Activated T-helper 1 cell treated with Interleukin-2 at 50 U/mL for 16 hours (primary cell): ENCODE measurements around the gene PCDHB2.
"Not testable (repeated sequence)": the region's sequence is repeated elsewhere in the genome, so short reads cannot be mapped to it uniquely, and the experiment has no call there.

Source experiments
- DNase-seq: peaks from one replicate; pipeline ENCODE4 v3.0.0-alpha.2; 2020; ENCODE audit warnings: low read depth

PCDHB2 gene

DNA sequence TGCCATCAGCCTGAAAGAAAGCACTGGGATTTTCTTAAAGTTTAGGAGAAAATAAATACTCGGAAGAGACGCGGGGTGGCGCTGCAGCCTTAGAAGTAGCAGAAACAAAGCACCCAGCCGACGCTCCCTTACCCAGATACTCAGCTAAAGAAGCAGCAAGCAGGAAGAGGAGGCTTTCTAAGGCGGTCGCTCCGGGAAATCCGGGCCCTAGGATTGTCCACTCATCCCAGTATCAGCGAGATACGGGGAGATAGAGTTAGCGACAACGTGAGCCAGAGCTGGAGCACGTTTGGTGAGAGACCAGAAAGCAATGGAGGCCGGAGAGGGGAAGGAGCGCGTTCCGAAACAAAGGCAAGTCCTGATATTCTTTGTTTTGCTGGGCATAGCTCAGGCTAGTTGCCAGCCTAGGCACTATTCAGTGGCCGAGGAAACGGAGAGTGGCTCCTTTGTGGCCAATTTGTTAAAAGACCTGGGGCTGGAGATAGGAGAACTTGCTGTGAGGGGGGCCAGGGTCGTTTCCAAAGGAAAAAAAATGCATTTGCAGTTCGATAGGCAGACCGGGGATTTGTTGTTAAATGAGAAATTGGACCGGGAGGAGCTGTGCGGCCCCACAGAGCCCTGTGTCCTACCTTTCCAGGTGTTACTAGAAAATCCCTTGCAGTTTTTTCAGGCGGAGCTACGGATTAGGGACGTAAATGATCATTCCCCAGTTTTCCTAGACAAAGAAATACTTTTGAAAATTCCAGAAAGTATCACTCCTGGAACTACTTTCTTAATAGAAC lies at the start of gene PCDHB2:
Gene PCDHB2, plus strand, starts transcription at position 135 of the 782 bp plus-strand sequence. Its CDS starts 176 bp downstream, at position 311.
- no peak for DNase-seq

DNA sequence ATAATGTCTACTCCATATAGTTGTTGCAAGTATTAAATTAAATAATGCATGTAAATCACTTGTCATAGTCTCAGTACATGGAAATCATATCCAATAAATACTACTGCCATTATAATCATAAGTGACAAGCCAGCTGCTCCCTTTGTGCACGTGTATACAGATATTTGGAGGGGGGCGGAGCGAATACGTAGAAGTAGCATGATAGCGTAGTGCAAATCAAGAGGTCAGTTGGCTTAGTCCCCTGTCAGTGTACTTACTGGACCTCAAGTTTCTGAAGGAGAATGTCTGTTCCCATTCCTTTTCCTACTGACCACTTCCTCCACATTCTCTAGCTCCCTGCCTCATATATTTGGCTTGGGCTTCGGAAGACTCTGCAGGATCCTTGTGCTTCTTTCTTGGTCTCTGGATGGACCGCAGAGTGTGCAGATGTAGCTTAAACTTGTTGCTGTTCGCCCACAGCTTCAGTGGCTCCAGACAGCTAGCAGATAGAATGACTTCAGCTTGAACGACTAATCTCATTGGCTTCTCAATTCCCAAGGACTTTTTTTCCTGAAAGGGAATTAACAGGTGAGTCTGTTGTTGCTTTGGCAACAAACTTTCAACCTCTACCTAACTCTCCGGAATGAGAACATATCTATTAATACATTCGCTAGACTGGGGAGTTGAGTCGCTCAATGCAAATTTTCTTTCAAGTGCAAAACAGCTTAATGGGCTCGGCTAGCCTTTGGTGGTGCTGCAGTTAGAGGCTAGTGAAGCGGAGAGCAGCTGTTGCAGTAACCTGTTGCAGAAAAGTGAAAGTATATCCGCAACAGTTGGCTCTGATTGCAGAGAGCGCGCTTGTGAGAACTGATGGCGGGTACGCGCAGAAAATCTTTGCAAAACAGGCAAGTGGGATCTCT lies 43.5 kb upstream of the PCDHB2 start, which contains the start of gene PCDHB1:
Gene PCDHB1, plus strand, starts transcription at position 753 of the 899 bp plus-strand sequence. Its CDS starts 97 bp downstream, at position 850.
- no peak for DNase-seq

DNA sequence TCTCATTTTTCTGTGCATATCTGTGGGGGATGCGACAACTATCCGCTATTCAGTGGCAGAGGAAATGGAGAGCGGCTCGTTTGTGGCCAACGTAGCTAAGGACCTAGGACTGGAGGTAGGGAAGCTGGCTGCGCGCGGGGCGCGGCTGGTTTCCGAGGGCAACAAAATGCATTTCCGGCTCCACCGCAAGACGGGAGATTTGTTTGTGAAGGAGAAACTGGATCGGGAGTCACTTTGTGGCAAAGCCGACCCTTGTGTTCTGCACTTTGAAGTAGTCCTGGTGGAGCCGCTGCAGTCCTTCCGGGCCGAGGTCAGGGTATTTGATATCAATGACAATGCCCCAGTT lies 42.9 kb upstream of the PCDHB2 start:
- no peak for DNase-seq

DNA sequence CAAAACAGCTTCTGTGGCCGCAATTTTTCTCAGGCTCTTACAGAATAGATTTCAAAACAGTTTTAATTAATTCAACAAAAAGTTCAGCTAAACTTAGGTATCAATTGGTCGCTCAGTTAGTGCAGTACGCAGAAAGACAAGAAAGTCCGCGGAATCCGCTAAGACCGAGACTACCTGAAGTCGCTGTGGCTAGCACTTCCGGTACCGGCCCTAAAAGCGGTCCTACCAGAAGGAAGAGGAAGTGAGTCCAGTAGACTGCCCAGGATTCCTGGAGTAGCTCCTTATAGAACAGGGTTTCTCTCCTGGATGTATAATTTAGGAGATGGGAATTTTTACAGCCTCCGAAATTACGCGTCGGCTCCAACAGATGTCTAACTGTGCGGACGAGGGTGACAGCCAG lies 16.6 kb upstream of the PCDHB2 start:
- no peak for DNase-seq

DNA sequence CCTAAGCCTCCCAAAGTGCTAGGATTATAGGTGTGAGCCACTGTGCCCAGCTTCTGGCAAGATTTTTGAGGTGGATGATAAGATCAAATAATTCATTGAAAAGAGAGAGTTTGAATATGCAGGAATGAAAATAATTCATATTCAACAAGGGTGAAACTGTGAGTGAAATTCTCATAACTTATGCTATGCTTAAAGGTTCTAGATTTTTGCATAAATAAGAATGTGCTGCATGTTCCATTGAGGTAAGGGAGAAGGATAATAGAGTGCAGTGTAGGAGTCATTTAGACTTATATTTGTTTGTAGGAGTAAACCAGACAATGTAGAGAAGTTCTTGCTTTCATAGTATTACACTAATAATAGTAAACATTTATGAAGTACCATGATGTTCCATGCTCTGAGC lies 12.2 kb upstream of the PCDHB2 start:
- no peak for DNase-seq

DNA sequence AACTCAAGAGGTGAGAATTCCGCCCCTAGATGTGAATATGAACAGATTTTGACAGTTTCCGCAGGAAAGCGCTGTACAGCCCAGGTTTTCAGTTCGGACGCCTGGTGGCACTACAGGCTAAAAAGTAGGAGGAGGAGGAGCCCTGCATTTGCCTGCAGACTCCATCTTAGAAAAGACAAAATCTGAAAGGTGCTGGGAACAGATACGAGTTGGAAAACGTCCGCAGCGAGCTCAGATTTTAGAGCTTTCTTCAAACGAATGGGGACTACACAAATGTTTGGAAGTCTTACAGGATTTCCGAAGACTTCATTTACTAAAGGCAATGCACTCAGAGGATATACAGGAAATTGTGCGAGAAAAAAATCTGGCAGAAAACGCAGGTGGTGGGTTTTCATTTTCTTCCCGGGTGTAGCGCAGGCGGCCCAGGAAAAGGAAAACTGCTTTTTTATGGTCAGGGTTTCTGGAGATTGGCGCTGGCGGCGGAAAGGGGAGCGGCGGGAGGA lies 9.9 kb upstream of the PCDHB2 start:
- DNase-seq = peak; percentile 15

DNA sequence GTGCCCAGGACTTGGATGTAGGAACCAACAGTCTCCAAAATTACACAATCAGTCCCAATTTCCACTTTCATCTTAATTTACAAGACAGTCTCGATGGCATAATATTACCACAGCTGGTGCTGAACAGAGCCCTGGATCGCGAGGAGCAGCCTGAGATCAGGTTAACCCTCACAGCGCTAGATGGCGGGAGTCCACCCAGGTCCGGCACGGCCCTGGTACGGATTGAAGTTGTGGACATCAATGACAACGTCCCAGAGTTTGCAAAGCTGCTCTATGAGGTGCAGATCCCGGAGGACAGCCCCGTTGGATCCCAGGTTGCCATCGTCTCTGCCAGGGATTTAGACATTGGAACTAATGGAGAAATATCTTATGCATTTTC lies 837 bp downstream of the PCDHB2 start:
- DNase-seq = no peak

DNA sequence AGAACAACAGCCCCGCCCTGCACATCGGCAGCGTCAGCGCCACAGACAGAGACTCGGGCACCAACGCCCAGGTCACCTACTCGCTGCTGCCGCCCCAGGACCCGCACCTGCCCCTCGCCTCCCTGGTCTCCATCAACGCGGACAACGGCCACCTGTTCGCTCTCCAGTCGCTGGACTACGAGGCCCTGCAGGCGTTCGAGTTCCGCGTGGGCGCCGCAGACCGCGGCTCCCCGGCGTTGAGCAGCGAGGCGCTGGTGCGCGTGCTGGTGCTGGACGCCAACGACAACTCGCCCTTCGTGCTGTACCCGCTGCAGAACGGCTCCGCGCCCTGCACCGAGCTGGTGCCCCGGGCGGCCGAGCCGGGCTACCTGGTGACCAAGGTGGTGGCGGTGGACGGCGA lies 1.8 kb downstream of the PCDHB2 start:
- DNase-seq = not testable (repeated sequence)

DNA sequence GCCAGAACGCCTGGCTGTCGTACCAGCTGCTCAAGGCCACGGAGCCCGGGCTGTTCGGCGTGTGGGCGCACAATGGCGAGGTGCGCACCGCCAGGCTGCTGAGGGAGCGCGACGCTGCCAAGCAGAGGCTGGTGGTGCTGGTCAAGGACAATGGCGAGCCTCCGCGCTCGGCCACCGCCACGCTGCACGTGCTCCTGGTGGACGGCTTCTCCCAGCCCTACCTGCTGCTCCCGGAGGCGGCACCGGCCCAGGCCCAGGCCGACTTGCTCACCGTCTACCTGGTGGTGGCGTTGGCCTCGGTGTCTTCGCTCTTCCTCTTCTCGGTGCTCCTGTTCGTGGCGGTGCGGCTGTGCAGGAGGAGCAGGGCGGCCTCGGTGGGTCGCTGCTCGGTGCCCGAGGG lies 2.2 kb downstream of the PCDHB2 start:
- DNase-seq = not testable (repeated sequence)

DNA sequence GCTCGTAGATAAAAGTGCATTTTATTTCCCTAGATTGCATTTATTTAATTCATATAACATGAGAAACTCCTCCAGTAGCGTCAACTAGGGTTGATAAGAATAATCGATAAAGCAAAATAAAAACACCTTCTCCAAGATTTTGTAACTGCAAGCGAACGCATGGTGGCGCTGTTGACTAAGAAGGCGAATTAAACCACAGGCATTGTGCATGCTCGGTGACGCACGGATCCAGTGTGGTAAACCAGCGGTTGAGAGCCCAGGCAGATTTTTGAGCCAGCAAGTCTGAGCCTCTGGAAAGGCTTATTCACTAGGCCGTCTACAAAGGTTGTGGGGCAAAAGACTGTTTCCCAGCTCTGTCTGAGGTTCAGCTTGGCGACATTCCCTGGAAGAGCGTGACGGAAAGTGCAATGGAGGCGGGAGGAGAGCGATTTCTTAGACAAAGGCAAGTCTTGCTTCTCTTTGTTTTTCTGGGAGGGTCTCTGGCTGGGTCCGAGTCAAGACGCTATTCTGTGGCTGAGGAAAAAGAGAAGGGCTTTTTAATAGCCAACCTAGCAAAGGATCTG lies 5.9 kb downstream of the PCDHB2 start, which contains the start of gene PCDHB3:
Gene PCDHB3, plus strand, starts transcription at position 231 of the 563 bp plus-strand sequence. Its CDS starts 177 bp downstream, at position 408.
- DNase-seq = no peak

DNA sequence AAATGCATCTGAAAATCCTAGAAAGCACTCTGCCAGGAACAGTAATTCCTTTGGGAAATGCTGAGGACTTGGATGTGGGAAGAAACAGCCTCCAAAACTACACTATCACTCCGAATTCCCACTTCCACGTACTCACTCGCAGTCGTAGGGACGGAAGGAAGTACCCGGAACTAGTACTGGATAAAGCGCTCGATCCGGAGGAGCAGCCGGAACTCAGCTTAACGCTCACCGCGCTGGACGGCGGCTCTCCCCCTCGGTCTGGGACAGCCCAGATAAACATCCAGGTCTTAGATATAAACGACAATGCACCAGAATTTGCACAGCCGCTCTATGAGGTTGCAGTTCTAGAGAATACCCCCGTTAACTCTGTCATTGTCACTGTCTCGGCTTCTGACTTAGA lies 6.6 kb downstream of the PCDHB2 start:
- no peak for DNase-seq

DNA sequence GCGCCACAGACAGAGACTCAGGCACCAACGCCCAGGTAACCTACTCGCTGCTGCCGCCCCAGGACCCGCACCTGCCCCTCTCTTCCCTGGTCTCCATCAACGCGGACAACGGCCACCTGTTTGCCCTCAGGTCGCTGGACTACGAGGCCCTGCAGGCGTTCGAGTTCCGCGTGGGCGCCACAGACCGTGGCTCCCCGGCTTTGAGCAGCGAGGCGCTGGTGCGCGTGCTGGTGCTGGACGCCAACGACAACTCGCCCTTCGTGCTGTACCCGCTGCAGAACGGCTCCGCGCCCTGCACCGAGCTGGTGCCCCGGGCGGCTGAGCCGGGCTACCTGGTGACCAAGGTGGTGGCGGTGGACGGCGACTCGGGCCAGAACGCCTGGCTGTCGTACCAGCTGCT lies 7.7 kb downstream of the PCDHB2 start:
- DNase-seq = not testable (repeated sequence)

DNA sequence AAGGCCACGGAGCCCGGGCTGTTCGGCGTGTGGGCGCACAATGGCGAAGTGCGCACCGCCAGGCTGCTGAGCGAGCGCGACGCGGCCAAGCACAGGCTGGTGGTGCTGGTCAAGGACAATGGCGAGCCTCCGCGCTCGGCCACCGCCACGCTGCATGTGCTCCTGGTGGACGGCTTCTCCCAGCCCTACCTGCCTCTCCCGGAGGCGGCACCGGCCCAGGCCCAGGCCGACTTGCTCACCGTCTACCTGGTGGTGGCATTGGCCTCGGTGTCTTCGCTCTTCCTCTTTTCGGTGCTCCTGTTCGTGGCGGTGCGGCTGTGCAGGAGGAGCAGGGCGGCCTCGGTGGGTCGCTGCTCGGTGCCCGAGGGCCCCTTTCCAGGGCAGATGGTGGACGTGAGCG lies 8.1 kb downstream of the PCDHB2 start:
- DNase-seq = not testable (repeated sequence)

DNA sequence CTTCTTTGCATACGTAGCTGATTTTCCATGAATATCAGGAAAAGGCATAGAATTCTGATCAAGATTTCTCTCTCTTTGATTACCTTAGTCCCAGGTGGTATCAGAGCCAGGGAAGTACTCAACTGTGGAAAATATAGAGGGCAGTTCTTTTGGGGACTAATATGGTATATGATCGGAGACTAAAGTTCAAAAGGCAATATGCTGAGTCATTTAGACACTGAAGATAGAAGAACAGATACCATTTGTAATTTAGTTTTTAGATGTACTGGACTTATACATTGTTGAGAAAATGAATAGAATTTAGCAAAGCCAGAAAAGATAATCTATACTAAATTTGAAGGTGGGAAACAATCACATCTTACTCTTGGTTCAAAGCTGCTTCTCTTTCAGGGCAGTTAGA lies 10.9 kb downstream of the PCDHB2 start:
- no peak for DNase-seq

DNA sequence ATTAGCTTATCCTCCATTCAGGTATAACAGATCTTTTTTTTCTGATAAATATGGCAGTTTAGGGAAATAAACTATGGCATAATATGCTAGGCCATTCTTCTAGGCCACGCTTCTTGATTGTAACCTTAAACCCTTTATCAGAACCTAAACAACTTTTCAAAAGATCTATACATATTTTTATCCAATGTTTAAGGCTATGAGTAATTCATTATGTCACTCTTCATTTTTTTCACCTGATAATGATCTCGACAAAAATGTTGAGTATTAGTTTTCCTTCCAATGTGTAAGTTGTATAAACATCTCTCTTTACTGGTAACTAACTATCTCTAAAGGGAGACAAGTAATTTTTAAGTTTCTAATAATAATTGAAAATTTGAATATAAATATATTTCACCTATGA lies 24.8 kb downstream of the PCDHB2 start:
- DNase-seq = no peak

DNA sequence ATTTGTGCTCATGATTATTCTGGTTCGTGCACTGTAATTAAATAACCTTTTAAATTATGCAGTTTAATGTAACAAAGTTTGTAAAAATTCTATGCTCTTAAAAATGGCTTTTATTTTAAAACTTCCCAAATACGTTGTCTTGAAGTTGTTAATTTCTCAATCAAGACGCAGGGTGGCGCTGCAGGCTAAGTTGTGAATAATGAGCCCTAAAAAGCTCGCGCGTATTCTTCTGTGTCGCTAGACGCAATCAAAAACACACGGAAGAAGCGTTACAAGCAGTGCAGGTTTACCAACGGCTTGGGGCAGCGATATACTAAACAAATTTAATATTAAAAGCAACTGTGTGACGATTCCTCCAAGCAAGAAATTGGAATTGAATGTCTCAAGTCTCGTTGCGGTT lies 27.1 kb downstream of the PCDHB2 start, which contains the start of gene PCDHB4:
Gene PCDHB4, plus strand, starts transcription at position 256 of the 400 bp plus-strand sequence. CDS start 181 bp downstream, outside the sequence.
- no peak for DNase-seq

DNA sequence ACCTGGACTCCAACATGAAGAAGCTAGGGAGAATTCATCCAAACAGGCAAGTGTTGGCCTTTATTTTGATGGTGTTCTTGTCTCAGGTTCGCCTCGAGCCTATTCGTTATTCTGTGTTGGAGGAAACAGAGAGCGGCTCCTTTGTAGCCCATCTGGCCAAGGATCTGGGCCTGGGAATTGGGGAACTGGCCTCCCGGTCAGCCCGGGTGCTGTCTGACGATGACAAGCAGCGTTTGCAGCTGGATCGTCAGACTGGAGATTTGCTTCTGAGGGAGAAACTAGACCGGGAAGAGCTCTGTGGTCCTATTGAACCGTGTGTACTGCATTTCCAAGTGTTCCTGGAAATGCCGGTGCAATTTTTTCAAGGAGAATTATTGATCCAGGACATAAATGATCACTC lies 27.6 kb downstream of the PCDHB2 start:
- no peak for DNase-seq

DNA sequence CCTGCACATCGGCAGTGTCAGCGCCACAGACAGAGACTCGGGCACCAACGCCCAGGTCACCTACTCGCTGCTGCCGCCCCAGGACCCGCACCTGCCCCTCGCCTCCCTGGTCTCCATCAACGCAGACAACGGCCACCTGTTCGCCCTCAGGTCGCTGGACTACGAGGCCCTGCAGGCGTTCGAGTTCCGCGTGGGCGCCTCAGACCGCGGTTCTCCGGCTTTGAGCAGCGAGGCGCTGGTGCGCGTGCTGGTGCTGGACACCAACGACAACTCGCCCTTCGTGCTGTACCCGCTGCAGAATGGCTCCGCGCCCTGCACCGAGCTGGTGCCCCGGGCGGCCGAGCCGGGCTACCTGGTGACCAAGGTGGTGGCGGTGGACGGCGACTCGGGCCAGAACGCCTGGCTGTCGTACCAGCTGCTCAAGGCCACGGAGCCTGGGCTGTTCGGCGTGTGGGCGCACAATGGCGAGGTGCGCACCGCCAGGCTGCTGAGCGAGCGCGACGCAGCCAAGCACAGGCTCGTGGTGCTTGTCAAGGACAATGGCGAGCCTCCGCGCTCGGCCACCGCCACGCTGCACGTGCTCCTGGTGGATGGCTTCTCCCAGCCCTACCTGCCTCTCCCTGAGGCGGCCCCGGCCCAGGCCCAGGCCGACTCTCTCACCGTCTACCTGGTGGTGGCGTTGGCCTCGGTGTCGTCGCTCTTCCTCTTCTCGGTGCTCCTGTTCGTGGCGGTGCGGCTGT lies 29.2 kb downstream of the PCDHB2 start:
- DNase-seq = not testable (repeated sequence)

DNA sequence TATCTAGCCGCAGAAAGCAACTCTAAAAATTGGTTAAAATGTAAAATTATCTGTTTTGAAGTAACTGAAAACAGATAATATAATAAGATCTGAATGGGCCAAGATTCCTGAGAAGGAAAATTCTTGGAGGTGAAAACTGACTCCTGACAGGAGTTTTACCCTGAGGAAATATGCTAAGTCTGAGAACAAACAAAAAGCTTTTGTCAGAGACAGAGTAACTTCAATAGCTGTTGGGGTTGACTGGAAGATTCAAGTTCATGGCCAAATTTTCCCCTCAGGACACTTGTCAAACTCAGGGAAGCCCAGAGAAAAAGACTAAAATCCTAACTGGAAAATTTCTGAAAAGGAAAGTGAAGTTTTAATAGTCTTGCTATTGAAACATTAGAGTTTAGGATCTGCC lies 32.9 kb downstream of the PCDHB2 start:
- no peak for DNase-seq

DNA sequence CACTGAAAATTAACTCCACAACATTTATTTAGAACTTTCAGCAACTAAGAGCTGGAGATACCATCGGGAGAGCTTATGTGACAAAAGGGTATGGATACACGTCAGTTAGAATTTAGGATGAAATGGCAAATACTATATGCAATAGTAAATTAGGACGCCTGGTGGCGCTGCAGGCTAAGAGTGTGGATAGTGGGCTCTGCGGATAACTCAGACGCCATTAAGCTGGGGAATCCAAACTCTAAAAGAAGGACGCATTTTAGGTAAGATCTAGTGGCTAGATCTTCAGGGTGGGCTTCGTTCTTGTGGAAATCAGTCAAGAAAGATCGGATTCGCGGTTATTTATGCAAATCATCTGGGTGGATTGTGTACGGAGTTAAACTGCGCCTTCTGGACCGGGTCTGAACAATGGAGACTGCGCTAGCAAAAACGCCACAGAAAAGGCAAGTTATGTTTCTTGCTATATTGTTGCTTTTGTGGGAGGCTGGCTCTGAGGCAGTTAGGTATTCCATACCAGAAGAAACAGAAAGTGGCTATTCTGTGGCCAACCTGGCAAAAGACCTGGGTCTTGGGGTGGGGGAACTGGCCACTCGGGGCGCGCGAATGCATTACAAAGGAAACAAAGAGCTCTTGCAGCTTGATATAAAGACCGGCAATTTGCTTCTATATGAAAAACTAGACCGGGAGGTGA lies 40.8 kb downstream of the PCDHB2 start, which contains the start of gene PCDHB5:
Gene PCDHB5, plus strand, starts transcription at position 177 of the 688 bp plus-strand sequence. Its CDS starts 229 bp downstream, at position 406.
- DNase-seq = no peak
